GM21529 (cell line): Measurements from ENCODE around the gene AFF1.
A peak's percentile ranks its signal among the peaks of the same experiment; 100 is the strongest.

ENCODE experiments used
- ATAC-seq: cut with Tn5 transposase; IDR thresholded peaks from one replicate; pipeline ENCODE4 v1.9.1; 2021; ENCODE audit not compliant: unreplicated experiment

Gene AFF1

DNA sequence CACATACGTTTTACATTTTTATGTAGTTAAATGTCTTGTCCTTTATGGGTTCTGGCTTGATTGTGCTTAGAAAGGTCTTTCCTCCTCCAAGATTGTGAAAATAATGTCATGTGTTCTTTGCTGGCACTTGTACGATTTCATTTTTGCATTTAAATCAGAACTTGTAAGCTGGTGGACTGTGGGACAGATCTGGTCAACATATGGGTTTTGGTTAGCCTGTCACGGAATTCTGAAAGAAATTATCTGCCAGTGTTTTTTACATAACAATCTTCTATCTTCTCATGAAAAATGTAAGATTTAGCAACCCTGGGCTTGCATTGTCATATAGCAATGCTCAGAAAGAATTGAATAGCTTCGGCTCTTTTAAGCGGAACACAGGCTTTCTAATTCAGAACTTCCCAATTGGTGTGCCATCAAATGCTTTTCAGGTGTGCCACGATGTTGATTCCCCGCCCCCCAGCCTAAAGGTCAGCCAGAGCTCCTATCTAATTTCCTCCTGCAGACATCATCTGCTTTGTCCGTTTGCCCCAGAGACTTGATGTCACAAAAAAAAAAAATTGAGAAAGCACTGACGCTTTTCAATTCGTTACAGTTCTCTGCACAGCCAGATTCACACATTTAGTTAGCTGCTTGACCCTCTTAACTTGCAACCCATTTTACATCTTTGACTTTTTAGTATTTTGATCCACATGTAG is 16.2 kb downstream of the AFF1 start:
- no peak for ATAC-seq

DNA sequence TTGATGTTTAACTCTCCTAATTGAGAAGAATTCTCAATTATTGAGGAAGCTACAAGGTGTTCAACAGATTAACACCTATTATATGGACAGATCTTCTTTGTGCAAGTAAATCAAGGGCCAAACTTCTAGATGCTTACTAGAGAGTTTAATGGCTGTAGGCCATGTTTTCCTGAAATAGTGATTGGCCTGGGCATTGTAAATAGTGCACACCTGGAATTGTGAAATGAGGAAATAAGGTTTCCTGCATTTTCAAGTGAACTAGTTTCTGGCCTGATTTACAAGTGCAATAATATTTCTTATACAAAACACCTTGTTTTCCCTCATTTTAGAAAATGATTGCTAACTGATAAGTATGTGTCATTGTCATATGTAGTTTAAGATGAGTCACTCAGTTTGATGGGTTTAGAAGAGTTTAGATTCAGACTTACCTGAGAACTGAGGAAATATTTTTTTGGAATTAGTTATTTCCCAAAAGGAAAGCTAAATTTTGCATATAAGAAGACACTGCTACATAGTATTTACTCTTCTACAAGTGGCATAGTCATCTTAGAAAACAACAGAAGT is 21.2 kb downstream of the AFF1 start:
- no peak for ATAC-seq

DNA sequence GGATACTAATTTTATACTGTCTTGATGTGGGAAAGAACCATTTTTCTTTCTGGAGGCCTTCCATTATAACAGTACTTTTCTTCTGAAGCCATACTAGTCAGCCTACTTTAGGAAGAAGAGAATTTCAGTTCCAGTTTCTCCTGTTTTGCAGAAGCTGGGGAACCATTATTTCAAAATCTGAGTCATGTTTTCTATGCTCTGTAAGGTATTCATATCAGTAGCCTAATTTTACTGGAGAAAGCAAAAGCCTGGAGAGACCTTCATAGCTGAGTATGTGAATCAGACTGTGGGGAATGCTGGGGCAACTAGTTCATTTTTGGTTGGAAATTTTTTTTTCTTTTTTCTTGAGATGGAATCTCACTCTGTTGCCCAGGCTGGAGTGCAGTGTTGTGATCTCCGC is 22.4 kb downstream of the AFF1 start:
- ATAC-seq: peak; percentile 54

DNA sequence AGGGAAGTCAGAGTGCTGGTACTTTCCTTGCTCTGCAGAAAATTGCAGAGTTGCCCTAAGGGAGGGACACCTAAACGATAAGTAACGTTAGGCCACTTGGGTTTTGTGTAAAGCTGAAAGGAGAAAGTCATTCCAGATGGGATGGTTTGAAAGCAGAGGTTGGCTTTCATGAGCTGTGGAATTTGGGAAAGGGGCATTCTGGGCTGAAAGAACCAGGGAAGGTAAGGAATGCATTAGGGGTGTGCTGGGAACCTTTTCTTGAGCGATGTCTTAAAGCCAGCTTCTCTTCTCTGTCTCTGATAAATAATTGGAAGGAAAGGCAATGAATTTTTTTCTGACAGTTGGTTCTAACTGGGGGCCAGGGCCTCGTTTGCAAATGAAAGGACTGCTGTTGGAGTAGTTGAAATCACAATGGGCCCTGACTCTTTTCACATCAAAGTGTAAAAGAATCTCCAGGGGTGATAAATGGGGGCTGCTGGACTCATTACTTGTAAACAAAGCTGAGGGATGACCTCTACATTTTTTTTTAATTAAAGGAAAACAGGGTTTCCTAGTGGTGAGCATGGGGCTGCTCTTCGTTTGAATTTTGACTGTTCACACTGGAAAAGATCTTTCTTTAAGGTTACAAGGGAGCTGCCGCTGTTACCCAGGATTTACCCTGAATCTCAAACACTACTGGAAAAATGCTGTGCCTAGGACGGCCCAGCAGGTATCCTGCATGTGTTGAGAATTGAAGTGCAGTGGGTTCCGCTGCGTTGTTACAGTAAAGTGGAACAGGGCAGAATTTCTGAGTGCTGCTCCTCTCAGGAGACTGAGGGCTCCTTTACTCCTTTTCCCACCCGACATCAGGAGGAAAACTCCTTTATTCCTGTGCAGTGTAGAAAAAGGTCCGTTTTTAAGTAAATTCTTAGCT is 25.0 kb downstream of the AFF1 start:
- ATAC-seq: no peak

DNA sequence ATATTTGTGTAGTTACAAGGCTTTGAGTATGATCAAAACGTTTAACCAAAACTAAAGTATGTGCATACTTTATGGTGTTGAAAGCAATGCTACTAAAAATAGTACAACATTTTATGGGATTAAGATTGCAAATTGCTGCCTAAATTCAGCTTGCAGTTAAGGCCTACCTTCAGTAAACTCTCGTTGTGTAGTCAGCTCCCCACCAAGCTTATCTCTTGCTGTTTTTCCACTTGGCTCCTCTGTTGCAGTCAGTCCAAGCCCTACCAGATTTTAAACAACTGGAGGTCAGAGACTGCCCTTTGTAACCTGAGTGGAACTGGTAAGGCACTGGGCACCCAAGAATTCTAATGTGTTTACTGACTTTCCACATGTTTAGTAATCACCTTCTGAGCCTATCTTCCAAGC is 25.7 kb downstream of the AFF1 start:
- ATAC-seq: no peak

DNA sequence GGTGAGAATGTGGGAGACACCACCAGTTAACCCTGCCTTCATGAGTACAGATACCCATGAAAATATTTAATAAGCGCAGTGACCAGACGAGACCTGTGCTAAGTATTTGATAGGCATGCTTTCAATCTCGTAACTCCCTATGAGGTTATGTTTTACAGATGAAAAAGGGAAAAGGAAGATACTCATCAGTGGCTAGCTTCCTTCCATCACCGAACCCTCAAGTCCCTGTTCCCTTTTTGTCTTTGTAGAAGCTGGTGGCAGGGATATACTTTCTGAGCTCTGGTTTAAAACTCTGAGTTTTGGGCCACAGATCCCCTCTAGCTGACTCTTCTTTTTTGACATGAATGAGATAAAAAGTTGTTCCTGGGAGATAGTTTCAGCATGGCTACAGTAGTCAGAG is 26.3 kb downstream of the AFF1 start:
- no peak for ATAC-seq

DNA sequence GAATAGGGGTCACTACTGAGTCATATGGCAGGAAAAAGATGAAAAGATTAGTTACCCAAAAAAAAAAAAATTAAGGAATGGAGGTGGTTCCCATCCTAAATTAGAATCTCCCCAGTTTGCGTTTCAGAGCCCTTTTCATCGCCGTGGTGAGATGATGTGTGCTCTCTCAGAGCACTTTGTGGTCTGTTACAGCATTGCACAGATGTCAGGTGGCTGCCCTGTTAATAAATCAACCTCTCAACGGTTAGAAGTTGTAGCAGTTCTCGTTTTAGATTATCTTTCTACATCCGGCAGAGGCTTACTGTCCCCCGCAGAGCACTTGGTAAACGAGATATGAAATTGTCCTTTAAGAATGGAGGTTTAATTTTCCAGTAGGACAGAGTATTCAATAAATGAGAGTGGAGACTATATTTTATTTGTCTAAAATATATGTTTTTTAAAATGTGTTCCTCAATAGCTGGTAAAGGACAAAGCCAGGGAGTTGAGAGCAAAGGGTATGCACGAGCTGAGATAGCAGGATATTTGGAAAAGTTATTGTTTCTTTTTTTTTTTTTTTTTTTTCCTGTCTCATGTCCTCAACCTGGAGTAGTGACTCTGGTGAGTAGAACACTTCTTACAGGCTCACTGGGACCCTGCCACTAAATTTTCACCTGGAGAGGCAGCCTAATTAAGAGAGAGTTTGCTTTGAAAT is 26.9 kb downstream of the AFF1 start:
- peak; percentile 84 for ATAC-seq

DNA sequence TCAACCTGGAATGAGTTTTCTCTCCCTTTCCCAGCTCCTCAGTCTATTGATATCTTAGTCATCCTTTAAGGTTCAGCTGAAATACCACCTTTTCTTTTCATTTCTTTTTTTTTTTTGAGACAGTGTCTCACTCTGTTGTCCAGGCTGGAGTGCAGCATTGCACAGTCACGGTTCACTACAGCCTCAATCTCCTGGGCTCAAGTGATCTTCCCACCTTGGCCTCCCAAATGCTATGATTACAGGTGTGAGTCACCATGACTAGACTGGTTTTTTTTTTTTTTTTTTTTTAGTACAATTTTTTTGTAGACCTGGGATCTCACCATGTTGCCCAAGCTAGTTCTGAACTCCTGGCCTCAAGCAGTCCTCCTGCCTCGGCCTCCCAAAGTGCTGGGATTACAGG is 28.9 kb downstream of the AFF1 start:
- ATAC-seq: no peak

DNA sequence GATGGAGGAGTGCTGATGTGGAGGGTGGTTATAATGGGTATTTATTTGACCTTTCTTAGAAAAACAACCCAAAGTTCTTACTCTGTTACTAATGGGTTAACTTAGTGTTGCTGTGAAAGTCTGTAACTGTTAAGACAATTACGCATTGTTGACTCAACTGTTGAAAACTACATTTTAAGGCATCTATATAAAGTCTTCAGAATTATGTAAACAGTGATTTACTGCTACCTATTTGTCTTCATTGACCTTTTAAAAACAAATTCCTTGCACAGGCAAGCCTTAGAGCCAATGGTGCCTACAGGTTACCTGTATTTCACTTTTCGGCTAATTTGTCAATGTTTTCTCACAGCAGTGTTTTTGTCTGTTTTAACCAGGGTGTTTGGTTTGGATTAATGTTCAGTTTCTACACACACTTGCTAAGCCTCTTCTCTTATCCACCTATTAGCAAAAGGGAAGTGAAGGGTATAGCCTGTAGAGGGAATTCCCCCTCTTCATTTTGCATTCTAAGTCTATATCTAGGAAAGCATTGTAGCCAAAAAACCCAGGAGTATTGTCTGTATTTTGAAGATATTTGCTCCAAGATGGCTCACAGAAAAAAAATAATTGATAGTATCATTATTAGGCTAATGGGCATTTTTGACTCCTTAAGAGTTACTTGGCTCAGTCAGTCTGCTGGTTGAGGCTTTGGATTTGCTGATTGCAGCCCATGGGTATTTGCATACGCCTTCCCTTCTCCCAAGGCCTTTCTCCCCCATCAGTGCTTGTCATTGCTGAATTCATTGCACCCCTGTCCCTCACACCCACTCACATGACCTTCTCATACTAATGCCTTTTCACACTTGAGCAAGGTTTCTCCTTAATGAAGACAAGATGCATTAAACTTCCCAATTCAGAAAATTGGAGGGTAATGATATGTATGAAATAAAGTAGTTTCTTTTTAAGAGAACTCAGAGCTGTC is 30.5 kb downstream of the AFF1 start:
- ATAC-seq: peak; percentile 51

DNA sequence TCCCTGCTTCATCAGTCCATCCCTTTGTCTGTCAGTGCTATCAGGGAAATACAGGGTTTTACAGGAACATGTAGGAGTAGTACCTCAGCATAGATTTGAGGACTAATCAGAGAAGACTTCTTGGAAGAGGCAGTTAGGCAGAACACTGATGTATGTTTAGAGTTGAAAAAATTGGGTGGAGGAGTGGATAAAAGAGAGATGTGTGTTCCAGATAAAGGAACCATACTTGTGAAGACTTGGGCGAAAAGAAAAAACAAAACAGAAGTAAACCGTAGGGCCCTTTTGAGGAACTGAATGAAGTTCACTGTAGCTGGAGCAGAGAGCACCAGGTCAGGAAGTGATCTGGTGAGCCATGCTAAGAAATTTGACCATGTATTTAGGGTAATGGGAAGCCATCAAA is 32.3 kb downstream of the AFF1 start:
- no peak for ATAC-seq

DNA sequence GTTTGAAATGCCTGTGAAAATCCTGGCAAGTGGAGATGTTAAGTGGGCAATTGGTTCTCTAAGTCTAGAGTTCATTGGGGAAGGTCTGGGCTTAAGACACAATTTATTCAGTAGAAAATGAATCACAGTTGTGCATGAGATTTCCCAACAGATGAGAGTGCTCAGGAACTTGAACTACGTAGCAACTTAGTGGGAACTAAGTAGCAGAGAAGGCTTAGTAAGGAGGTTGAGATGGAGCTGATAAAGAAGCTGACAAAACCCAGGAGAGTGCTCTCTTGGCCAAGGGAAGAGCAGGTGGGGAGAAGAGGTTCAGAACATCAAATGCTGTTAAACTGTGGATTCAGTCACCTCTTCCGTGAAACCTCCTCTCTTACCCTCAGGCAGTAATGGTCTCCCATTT is 33.0 kb downstream of the AFF1 start:
- no peak for ATAC-seq

DNA sequence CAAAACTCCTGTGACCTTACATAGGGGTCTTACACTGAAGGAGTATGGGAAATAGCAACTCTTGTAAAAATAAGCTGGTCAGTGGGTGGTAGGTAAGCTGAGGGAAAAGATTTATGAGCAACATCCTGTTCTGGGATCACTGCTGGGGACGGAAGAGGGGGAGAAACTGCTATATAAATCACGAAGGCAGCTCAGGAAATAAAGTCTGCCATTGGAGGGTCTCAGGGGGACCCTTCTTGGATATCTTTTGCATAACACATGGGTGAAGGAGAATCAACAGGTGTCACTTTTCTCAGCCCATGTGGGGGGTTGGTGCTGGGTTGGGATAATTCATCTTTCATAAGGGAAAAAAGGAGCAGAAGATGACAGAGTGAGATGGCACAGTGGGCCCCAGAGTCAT is 33.7 kb downstream of the AFF1 start:
- ATAC-seq: no peak

DNA sequence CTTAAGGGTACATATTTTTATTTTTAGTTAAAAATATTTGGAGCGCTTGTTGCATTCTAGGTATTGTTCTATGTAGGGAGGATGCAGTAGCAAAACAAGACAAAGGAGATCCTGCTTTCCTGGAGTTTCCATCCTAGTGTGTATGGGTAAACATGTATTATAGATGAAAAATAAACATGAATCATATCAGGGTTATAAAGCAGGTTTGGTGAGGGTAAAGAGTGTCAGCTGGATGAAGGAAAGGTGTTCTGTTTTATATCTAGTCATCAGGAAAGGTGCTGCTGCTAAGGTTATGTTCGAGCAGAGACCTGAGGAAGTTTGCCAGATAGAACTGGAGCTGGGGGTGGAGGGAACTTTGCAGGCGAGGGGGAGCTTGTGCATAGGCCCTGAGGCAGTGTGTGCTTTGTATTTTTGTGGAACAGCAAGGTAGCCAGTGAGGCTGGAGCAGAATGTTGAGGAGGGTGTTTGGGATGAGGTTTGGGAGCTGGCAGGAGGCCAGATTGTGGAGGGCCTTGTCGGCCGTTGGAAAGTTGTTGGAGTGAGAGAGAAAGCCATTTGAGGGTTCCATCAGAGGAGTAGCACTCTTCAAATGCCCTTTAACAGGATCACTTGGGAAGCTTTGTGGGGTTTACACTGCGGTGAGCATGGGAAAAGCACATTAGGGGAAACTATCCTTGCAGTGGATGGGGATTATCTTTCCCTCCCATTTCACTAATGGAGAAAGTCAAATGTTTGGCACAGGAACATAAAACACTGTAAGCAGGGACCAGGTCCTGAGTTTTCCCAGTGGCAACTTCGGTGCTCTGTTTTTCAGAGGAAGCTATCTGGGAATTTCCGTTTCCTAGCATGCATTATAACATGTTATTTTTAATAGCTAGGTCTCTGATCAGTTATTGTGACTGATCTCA is 35.9 kb downstream of the AFF1 start:
- no peak for ATAC-seq

DNA sequence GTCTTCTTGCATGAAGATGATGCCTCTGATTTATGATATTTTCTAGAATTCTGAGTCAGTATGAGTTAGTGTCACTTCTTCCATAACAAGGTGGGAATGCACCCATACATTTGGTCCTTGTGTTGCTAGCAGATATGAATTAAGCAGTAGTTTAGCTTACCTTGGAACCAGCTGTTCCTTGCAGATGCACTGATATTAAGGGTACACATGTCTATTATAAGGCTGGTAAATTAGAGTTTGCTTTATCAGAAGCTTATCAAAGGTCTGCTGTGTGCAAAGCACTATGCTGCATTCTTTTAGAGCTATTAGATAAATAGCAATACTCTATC is 36.5 kb downstream of the AFF1 start:
- no peak for ATAC-seq

DNA sequence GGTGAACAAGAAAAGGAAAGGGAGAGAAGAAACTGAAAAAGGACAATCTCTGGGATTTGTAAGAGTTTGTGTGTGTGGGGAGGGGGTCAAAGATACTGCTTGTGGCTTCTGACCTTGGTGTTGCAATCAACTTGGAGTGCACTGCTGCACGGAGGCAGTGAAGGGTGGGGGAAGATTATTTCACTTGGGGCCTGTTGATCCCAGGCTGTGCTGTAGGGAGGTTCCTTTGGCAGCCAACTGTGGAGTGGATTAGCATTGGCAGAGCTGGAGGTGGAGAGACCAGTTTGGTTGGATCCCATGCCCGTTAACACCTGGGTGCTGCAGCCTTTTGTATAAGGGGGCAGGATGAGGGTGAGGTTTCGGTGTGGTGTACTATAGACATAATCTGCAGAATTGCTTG is 38.2 kb downstream of the AFF1 start:
- ATAC-seq: no peak

DNA sequence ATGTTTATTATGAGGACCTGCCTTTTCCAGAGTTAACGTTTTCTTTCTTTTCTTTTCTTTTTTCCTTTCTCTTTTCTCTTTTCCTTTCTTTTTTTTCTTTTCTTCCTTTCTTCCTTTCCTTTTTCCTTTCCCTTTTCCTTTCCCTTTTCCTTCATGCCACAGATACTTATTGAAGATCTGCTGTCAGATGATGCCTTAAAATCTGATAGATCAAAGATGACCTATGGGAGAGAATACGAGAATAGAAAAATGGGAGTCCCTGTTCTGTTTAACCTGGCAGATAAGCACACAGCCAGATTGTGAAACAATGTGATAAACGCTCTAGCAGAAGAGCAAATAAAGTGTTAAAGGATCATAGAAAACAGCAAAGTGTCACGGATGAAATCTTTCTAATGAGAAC is 38.9 kb downstream of the AFF1 start:
- no peak for ATAC-seq

DNA sequence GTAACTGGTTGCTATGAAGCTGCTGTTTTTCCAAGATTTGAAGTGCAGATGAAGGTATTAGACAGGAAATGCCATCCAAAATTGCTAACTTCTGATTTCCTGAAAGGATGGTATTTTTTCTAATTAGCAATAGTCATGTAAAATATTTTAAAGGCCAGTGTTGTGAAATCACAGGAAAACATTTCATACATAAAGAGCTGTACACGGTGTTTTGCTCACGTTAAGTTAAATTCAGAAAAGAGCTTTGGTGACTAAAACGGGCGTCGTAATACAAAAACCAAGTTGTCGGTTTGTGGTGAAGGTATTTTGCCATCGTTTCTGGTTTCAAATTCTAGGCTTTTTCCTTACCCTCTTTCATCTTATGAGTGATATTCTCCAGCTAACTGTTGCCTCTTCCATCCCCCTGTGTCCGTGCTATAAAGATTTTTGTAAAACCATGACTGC is 39.8 kb downstream of the AFF1 start:
- no peak for ATAC-seq

DNA sequence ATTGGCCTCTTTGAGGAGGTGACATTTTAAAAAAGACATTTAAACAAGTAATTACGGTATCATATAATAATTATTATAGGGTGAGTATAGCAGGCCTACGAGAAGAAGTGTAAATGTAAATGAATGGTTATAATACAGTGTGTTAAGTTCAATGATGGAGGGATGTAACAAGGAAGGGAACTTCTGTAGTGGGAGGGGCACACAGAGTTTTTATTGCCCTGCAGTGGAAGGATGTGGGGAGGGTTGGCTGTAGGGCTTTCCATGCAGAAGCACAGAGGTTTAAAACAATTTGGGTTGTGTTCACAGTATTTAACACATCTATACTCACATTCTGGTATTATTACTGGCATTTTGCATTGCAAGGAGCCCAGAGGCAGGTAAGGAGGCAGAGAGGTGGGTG is 41.1 kb downstream of the AFF1 start:
- no peak for ATAC-seq

DNA sequence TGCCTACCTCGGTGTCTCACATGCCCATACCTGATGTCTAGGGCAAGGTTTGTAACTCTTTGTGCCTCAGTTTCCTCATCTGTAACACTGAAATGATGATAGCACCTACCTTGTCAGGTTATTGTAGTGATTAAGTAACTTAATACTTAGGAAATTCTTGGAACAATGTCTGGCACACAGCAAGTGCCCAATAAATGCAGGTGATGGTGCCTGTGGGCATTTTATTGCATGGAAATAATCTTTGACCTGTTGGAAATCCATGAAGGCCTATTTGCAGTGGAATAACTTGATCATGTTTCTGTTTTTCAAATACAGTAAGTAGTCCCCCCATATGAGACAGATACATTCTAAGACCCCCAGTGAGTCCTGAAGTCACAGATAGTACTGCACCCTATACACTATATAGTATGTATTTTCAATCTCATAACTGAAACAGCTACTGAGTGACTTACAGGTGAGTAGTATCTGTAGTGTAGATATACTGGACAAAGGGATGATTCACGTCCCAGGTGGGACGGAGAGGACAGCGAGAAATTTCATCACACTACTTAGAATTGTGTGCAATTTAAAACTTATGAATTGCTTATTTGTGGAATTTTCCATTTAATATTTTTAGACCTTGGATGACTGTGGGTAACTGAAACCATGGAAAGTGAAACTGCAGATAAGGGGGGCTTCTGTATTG is 42.1 kb downstream of the AFF1 start:
- ATAC-seq: no peak
